Stimulated activated CD4-positive, alpha-beta T cell treated with anti-CD3 and anti-CD28 coated beads, Interleukin-2, amount 100 ng/mL, for 4 hours (primary cell): ENCODE data around the gene EPHB1.

Experiments
- DNase-seq: peaks from one replicate; pipeline ENCODE4 v3.0.0-alpha.2; 2020; ENCODE audit warnings: low read depth

Gene EPHB1

GRCh38 chr3:135260025-135260424 is 465.0 kb downstream of the EPHB1 start:
- DNase-seq: no peak

GRCh38 chr3:135261214-135261775 is 466.2 kb downstream of the EPHB1 start:
- no peak for DNase-seq

GRCh38 chr3:135261916-135262315 is 466.9 kb downstream of the EPHB1 start:
- no peak for DNase-seq

DNA sequence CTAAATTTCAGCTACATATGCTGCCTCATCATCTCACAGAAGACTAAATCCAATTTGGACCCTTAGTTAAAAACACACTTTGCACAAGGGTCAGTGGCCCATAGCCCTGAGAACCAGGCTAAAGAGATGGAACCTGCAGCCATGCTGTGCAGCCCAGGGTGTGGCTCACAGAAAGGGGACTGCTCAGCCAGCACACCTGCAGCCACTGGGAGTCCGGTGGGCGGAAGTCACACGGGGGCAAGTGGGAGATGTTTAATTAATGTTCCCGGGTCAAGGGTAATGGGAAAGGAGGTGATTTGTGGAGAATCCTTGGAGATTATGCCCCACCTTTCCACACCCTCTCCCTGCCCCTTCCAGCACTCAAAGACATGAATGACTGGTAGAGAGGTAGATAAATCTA is 467.4 kb downstream of the EPHB1 start:
- DNase-seq: no peak

DNA sequence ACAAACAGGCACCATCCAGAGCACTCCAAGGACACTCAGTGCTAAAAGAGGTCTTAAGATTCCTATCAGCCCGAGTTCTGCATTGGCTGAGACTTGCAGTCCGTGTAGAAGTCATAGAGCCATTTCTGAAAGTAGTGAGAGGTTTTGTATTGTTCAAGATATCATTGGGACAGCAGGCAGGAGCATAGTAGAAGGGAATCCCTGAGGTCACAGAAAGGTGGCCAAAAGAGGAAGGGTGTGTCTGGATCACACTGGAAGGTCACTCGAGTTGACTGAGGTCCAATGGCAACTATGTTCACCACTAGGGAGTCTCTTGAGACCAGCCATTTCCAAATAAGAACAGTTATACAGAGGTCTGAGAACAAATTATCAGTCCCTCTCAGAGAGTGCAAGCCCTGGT is 468.3 kb downstream of the EPHB1 start:
- no peak for DNase-seq

DNA sequence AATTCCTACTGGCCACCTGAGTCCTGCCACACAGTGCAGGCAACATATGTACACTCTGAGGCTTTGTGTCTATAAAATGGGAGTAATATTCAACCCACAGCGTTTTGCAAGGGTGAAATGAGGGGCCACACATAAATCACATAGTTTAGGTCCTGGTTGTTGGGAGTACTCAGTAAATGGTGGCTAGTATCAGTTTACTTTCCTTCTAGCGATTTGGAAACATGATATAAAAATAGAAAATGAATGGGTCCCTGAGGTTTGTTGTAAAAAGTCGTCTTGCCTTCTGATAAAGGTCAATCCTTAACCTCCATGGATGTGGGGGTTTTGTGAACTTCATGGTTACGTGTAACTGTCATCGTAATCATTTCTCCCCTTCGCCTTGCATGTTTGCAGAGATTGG is 472.4 kb downstream of the EPHB1 start:
- no peak for DNase-seq

DNA sequence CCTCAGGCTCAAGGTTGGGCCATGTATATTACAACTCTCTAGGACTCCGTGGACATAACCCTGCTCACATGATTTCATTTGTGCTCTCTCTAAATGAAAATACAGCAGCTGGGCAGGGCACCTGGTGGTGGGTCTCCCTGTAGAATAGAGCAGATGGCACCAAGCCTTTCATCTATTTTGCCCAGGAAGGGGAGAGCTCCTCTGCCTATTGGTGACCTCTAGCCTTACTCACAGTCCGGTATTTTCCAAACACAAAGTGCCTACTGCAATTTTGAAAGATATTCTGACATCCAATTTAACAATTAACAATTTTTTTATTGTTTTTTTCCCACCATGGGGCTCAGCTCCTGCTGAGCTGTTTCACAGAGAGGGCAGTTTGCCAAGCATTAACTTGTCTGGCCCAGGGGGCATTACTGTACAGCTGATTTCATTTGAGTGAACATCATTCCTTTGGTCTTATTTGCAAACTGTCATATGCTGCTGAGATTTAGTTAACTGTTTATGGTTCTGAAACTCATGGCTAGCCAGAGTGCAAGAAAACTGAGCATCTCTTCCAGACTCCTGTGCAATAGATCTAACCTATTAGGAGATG is 474.0 kb downstream of the EPHB1 start:
- no peak for DNase-seq

GRCh38 chr3:135271177-135272025 is 476.3 kb downstream of the EPHB1 start:
- no peak for DNase-seq

DNA sequence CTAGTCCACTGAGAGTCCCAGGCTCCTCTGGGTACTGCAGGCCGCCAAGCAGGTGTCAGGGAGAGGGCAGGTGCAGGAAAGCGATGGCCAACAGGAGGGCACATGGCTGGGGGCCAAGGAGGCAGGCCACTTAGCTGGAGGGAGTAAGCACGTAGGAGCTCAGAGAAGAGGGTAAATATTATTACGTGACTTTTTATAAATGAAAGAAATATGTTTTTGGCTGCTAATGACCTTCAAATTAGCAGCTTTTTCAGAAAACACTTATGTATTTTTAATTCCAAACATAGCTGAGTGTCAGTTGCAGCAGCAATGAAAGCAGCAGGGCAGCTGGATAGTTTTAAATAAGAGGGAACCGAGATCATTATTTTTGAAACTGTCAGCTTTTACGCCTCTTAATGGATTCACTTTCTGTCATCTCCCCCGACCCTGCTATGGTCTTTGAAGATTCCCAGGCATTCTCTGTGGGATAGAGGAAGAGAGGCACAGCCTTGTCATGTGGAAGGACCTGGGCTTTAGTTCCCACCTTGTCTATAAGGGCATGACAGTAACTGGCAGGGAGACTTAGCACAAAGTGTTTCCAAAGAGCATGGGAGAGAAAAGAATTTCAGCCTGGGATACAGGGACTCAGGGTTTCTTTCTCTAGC is 477.1 kb downstream of the EPHB1 start:
- no peak for DNase-seq

DNA sequence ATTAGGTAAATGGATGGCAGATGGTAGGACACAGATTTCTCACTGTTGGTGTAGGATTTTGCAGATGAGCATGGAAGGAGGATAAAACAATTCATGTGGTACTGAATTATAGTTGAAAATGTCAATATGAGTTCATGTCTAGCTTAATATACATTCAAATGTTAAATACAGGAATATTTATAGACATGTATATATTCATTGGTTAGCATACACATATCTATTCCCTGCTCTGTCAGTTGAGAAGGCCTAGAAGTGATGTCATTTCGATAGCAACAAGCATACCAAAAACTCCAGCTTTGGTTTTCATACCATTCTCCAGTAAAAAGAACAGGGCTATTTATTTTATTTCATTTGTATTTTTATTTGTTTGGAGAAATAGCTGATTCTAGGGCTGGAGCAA is 497.1 kb downstream of the EPHB1 start:
- no peak for DNase-seq

DNA sequence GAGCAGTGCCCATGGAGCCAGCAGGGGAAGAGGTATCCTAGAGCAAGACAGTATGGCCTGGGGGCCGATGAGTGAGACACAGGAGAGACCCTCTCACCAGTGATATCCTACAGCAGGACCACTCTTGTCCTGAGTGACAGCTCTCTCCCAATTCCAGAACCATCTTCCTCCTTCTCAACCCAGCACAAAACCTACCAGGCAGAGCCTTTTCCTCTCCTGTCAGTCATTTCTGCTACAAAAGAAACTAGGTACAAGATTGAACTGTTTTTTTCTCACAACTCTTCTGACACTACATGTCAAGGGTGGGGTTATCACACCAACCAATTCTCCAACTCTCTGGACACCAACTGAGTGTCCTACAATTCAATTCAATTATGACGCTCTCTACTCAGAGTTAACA is 506.6 kb downstream of the EPHB1 start:
- DNase-seq: no peak

GRCh38 chr3:135304378-135304777 is 509.3 kb downstream of the EPHB1 start:
- no peak for DNase-seq
